ENCODE results near the gene MSLN. TPM values are rescaled to one million over a fixed set of nuclear protein-coding genes. Genes with fewer than 3 reads are reported as not detected.
"Not testable (repeated sequence)": the region's sequence is repeated elsewhere in the genome, so short reads cannot be mapped to it uniquely, and the experiment has no call there.

MSLN gene
- total RNA-seq, 1 donor from 2014 or later, result 4.5 TPM

- Histone ChIP-seq H3K36me3 (ENCODE audit: control insufficient read depth, insufficient read depth, low read length) (no peaks in the 10 kb centered on the region), H3K27me3 (ENCODE audit: control insufficient read depth, insufficient read depth, low read length) (no peaks in the 10 kb centered on the region), H3K4me3 (ENCODE audit: low read depth, low read length) (no peak overlapping the region)
- FAIRE-seq, result no peak
- TF ChIP-seq, protein P1, sequence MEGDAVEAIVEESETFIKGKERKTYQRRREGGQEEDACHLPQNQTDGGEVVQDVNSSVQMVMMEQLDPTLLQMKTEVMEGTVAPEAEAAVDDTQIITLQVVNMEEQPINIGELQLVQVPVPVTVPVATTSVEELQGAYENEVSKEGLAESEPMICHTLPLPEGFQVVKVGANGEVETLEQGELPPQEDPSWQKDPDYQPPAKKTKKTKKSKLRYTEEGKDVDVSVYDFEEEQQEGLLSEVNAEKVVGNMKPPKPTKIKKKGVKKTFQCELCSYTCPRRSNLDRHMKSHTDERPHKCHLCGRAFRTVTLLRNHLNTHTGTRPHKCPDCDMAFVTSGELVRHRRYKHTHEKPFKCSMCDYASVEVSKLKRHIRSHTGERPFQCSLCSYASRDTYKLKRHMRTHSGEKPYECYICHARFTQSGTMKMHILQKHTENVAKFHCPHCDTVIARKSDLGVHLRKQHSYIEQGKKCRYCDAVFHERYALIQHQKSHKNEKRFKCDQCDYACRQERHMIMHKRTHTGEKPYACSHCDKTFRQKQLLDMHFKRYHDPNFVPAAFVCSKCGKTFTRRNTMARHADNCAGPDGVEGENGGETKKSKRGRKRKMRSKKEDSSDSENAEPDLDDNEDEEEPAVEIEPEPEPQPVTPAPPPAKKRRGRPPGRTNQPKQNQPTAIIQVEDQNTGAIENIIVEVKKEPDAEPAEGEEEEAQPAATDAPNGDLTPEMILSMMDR (IDR thresholded peaks at IDR 0.05; ENCODE audit: insufficient read depth, low read length, severe bottlenecking), result no peak
- DNase-seq (ENCODE audit: low read depth), result no peak
Observed at GRCh38 chr16:774086-775001, 13.8 kb downstream of the MSLN start.

GRCh38 chr16:775236-775796 is 14.8 kb downstream of the MSLN start:
- DNase-seq (ENCODE audit: low read depth), result no peak
- TF ChIP-seq, protein P1 (IDR thresholded peaks at IDR 0.05; ENCODE audit: insufficient read depth, low read length, severe bottlenecking), result no peak
- Histone ChIP-seq H3K36me3 (ENCODE audit: control insufficient read depth, insufficient read depth, low read length) (no peaks in the 10 kb centered on the region), H3K27me3 (ENCODE audit: control insufficient read depth, insufficient read depth, low read length) (peaks cover 2% of the 10 kb centered on the region), H3K4me3 (ENCODE audit: low read depth, low read length) (no peak overlapping the region)
- FAIRE-seq, result no peak

DNA sequence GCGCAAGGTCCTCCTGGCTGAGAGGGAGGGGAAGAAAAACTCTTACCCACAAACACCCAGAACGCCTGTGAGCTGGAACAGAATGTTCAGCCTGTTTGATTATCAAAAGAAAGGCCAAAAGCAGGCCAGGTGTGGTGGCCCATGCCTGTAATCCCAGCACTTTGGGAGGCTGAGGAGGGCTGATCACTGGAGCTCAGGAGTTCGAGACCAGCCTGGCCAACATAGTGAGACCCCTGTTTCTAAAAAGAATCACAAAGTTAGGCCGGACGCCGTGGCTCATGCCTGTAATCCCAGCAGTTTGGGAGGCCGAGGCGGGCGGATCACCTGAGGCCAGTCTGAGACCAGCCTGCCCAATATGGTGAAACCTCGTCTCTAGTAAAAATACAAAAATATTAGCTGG is 15.8 kb downstream of the MSLN start:
- not testable (repeated sequence) for FAIRE-seq; DNase-seq (ENCODE audit: low read depth); H3K27me3 ChIP-seq (ENCODE audit: control insufficient read depth, insufficient read depth, low read length)

GRCh38 chr16:776824-777223 is 16.3 kb downstream of the MSLN start:
- FAIRE-seq (no peak), DNase-seq (ENCODE audit: low read depth) (no peak)
- Histone ChIP-seq H3K4me3 (ENCODE audit: low read depth, low read length) (no peak overlapping the region), H3K36me3 (ENCODE audit: control insufficient read depth, insufficient read depth, low read length) (no peaks in the 10 kb centered on the region), H3K27me3 (ENCODE audit: control insufficient read depth, insufficient read depth, low read length) (peaks cover 2% of the 10 kb centered on the region)
- TF ChIP-seq, protein P1 (IDR thresholded peaks at IDR 0.05; ENCODE audit: insufficient read depth, low read length, severe bottlenecking), result no peak

More for the DNA sequence above, 15.8 kb downstream of the MSLN start:
- not testable (repeated sequence) for H3K4me3 ChIP-seq (ENCODE audit: low read depth, low read length); H3K36me3 ChIP-seq (ENCODE audit: control insufficient read depth, insufficient read depth, low read length)

DNA sequence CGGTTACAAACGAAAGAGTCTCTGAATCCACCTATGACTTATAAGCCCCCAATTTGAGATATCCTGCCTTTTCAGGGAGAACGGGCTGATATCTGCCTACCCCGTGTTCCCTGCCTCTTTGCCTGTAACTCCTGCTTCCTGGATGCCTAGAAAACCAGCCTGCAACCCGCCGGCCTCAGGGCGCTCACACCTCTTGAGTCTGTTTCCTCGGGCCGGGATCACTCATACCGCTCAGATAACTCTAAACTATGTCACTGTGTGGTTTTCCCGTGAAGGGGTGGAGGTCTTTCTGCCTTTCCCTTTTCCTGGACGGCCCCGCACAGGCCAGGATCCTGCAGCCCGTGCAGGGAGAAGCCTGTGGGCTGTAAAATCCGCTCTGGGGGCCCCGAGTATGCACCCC is 17.3 kb downstream of the MSLN start:
- no peak for FAIRE-seq

DNA sequence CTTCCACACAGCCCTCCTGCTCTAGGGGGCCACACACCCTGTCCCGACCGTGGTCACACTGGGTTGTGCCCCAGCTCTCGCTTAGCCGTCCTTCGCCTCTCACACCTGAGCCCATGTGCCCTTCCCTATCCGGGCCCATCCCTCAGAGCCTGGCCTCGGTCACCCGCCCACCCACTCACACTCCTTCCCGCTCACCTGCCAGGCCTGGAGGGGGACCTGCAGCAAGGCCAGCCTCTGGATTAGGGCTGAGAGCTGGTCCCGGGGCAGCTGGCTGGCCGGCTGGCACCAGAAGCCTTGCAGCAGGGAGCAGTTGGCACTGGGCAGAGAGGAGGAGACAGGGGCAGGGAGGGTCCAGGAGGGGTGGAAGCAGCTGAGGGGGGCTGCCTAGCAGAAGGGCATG is 17.9 kb downstream of the MSLN start:
- no peaks in the 10 kb centered on the region for H3K36me3 ChIP-seq (ENCODE audit: control insufficient read depth, insufficient read depth, low read length)

More for the DNA sequence above, 17.3 kb downstream of the MSLN start:
- DNase-seq (ENCODE audit: low read depth), result no peak
- TF ChIP-seq, protein P1 (IDR thresholded peaks at IDR 0.05; ENCODE audit: insufficient read depth, low read length, severe bottlenecking), result no peak
- no peak overlapping the region for H3K4me3 ChIP-seq (ENCODE audit: low read depth, low read length)
- no peaks in the 10 kb centered on the region for H3K36me3 ChIP-seq (ENCODE audit: control insufficient read depth, insufficient read depth, low read length)
- H3K27me3 ChIP-seq (ENCODE audit: control insufficient read depth, insufficient read depth, low read length), result peaks cover 2% of the 10 kb centered on the region

More for the DNA sequence above, 17.9 kb downstream of the MSLN start:
- no peak overlapping the region for H3K4me3 ChIP-seq (ENCODE audit: low read depth, low read length)
- TF ChIP-seq, protein P1 (IDR thresholded peaks at IDR 0.05; ENCODE audit: insufficient read depth, low read length, severe bottlenecking), result no peak
- DNase-seq (ENCODE audit: low read depth) (no peak), FAIRE-seq (no peak)
- peaks cover 4% of the 10 kb centered on the region for H3K27me3 ChIP-seq (ENCODE audit: control insufficient read depth, insufficient read depth, low read length)
